HepG2 (cell line): Measurements from ENCODE around the gene C6orf132. TPM values are rescaled to one million over a fixed set of nuclear protein-coding genes. Genes with fewer than 3 reads are reported as not detected.

Experiments
- ATAC-seq: fragments of 200-7000 bp; cut with Tn5 transposase; 3 replicates; pipeline ENCODE4 v1.9.1; 2020; ENCODE audit warnings: mild to moderate bottlenecking, moderate library complexity
- BruUV-seq: library from RNA; stranded (reverse); fragments of 400-500 nt; replicated peaks from 2 replicates; lab custom pipeline; 2021; lab: Mats Ljungman, UMichigan
- CTCF ChIA-PET: fragments of 300-600 bp; formaldehyde crosslinking; extraction: SDS; loops from one replicate; lab custom pipeline; 2021; ENCODE audit warnings: low total read pairs, inconsistent platforms, low intra/inter-chr PET ratio; lab: Yijun Ruan, JAX
- POLR2A ChIA-PET: fragments of 350-600 bp; sonication (Branson Sonifier 250); formaldehyde crosslinking; loops from one replicate; lab custom pipeline; 2020; ENCODE audit warnings: antibody characterized with exemption, inconsistent platforms; lab: Yijun Ruan, JAX
- DNase-seq: peaks from one replicate; pipeline ENCODE4 v3.0.0-alpha.2; 2015; ENCODE audit warnings: low spot score
- FAIRE-seq: peaks from 3 replicates; lab custom pipeline; 2011; peaks lifted over from hg19 to GRCh38; lab: Jason Lieb, UNC
- H2AFZ ChIP-seq: one replicate; pipeline ENCODE4 v1.6.1; 2011; ENCODE audit warnings: low read length, inconsistent platforms
- H3K27ac ChIP-seq: fragments of 300-600 bp; 3 replicates; pipeline ENCODE4 v1.8.0; 2011; ENCODE audit warnings: mixed run types, mild to moderate bottlenecking, mixed read lengths, low read length, inconsistent platforms; ENCODE audit not compliant: insufficient read depth; ENCODE audit errors: extremely low read length
- H3K27me3 ChIP-seq, 2 experiments: fragments of 200-600 bp in 1 of 2; 2 replicates in 1 of 2; 3 replicates in 1 of 2; pipeline versions ENCODE4 v1.6.0 to v1.8.0; 2011; ENCODE audit warnings: low read length in 2 of 2, mild to moderate bottlenecking in 2 of 2, moderate library complexity in 2 of 2, inconsistent platforms in 1 of 2; ENCODE audit not compliant: insufficient read depth in 2 of 2, control insufficient read depth in 1 of 2
- H3K36me3 ChIP-seq, 2 experiments: fragments of 200-600 bp in 1 of 2; replicated peaks in 1 of 2; 2 replicates in 1 of 2; 3 replicates in 1 of 2; pipeline versions ENCODE4 v1.5.1 to v1.8.0; 2011; ENCODE audit warnings: low read length in 2 of 2, inconsistent platforms in 1 of 2; ENCODE audit not compliant: insufficient read depth in 2 of 2, control insufficient read depth in 1 of 2
- H3K4me1 ChIP-seq: 2 replicates; pipeline ENCODE4 v1.5.1; 2012; ENCODE audit warnings: low read length, inconsistent platforms; ENCODE audit not compliant: insufficient read depth
- H3K4me2 ChIP-seq: 2 replicates; pipeline ENCODE4 v1.6.0; 2011; ENCODE audit warnings: low read depth, low read length, inconsistent platforms
- H3K4me3 ChIP-seq, 3 experiments: fragments of 200-600 bp in 1 of 3; sonication (generic), shearing (Covaris generic) in 1 of 3; replicated peaks in 1 of 3; 2 replicates each; pipeline ENCODE4 v1.5.1; 2011 to 2016; ENCODE audit warnings: low read length in 3 of 3, inconsistent platforms in 2 of 3, low read depth in 2 of 3, mild to moderate bottlenecking in 2 of 3, control low read depth in 1 of 3, mixed read lengths in 1 of 3; ENCODE audit not compliant: insufficient read depth in 1 of 3
- H3K79me2 ChIP-seq: one replicate; pipeline ENCODE4 v1.6.1; 2011; ENCODE audit warnings: low read length, inconsistent platforms; ENCODE audit not compliant: insufficient read depth
- H3K9ac ChIP-seq: 2 replicates; pipeline ENCODE4 v1.6.0; 2011; ENCODE audit warnings: mild to moderate bottlenecking, low read depth, low read length, inconsistent platforms; ENCODE audit not compliant: insufficient read depth
- H3K9me3 ChIP-seq: 2 replicates; pipeline ENCODE4 v1.5.1; 2012; ENCODE audit warnings: mild to moderate bottlenecking, low read length
- H4K20me1 ChIP-seq: 2 replicates; pipeline ENCODE4 v1.6.0; 2011; ENCODE audit warnings: inconsistent platforms, mild to moderate bottlenecking, low read length, moderate library complexity; ENCODE audit not compliant: insufficient read depth
- AGO2 ChIP-seq: fragments of 200-400 bp; formaldehyde crosslinking; optimal IDR thresholded peaks from 2 replicates; pipeline ENCODE3; 2017; ENCODE audit warnings: mild to moderate bottlenecking, low read depth, low read length, moderate library complexity
- ARNTL ChIP-seq: sonication (generic); formaldehyde crosslinking; IDR thresholded peaks from 2 replicates; pipeline ENCODE4 v1.4.0; 2020; ENCODE audit warnings: mild to moderate bottlenecking, missing genetic modification reagents
- KLF11 ChIP-seq: IDR thresholded peaks from 2 replicates; pipeline ENCODE4 v1.6.1; 2016; ENCODE audit warnings: missing compliant biosample characterization
- MED8 ChIP-seq: sonication (generic); formaldehyde crosslinking; IDR thresholded peaks from 2 replicates; pipeline ENCODE4 v1.8.1; 2023; ENCODE audit warnings: mild to moderate bottlenecking, missing genetic modification reagents; ENCODE audit not compliant: insufficient replicate concordance
- NAIF1 ChIP-seq: sonication (generic); formaldehyde crosslinking; IDR thresholded peaks from 2 replicates; pipeline ENCODE4 v1.5.0; 2020; ENCODE audit warnings: mild to moderate bottlenecking, missing genetic modification reagents, borderline replicate concordance
- SKI ChIP-seq: fragments of 450-650 bp; IDR thresholded peaks from one replicate; pipeline ENCODE4 v1.6.1; 2018; ENCODE audit warnings: mild to moderate bottlenecking; ENCODE audit not compliant: partially characterized antibody
- SNAI1 ChIP-seq: sonication (generic); formaldehyde crosslinking; IDR thresholded peaks from 2 replicates; pipeline ENCODE4 v1.5.0; 2020; ENCODE audit warnings: mild to moderate bottlenecking, missing genetic modification reagents, borderline replicate concordance
- SNAPC5 ChIP-seq: sonication (generic); formaldehyde crosslinking; IDR thresholded peaks from 2 replicates; pipeline ENCODE4 v1.8.1; 2023; ENCODE audit warnings: mild to moderate bottlenecking, missing genetic modification reagents, borderline replicate concordance
- SRSF9 ChIP-seq: fragments of 200-400 bp; formaldehyde crosslinking; IDR thresholded peaks from 2 replicates; pipeline ENCODE4 v1.6.1; 2018; ENCODE audit warnings: borderline replicate concordance, mild to moderate bottlenecking, low read depth, low read length; ENCODE audit not compliant: insufficient read depth, poor library complexity, severe bottlenecking
- TRIM22 ChIP-seq: fragments of 450-650 bp; IDR thresholded peaks from 2 replicates; pipeline ENCODE4 v1.6.1; 2017
- ZFP37 ChIP-seq: sonication (generic); formaldehyde crosslinking; IDR thresholded peaks from 2 replicates; pipeline ENCODE4 v1.4.0; 2020; ENCODE audit warnings: missing genetic modification reagents, borderline replicate concordance
- ZNF121 ChIP-seq: sonication (generic); formaldehyde crosslinking; IDR thresholded peaks from 2 replicates; pipeline ENCODE4 v1.5.0; 2020; ENCODE audit warnings: mild to moderate bottlenecking, missing genetic modification reagents
- ZNF205 ChIP-seq: IDR thresholded peaks from 2 replicates; pipeline ENCODE4 v1.6.1; 2018; ENCODE audit warnings: missing biosample characterization, missing genetic modification reagents
- ZNF282 ChIP-seq: fragments of 450-650 bp; IDR thresholded peaks from 2 replicates; pipeline ENCODE4 v1.6.1; 2018; ENCODE audit not compliant: partially characterized antibody
- ZNF569 ChIP-seq: sonication (generic); formaldehyde crosslinking; IDR thresholded peaks from 2 replicates; pipeline ENCODE4 v1.5.0; 2020; ENCODE audit warnings: mild to moderate bottlenecking, missing genetic modification reagents, moderate library complexity, borderline replicate concordance
- ZSCAN5A ChIP-seq: sonication (generic); formaldehyde crosslinking; IDR thresholded peaks from 2 replicates; pipeline ENCODE4 v1.8.0; 2022; ENCODE audit warnings: mild to moderate bottlenecking, missing genetic modification reagents, borderline replicate concordance
- ZSCAN9 ChIP-seq: IDR thresholded peaks from 2 replicates; pipeline ENCODE4 v1.6.1; 2016; ENCODE audit warnings: borderline replicate concordance
- WGBS: methylation state at CpG from one replicate; pipeline ENCODE4 v1.1.6; 2017; ENCODE audit warnings: low lambda C conversion rate; 5-methylcytosine and 5-hydroxymethylcytosine counted together
- in situ Hi-C: cut with HindIII; loops from 2 replicates; pipeline ENCODE4 v1.10.0; 2017; ENCODE audit warnings: low pct_unique_long_range_greater_than_20kb; ENCODE audit not compliant: extremely low pct_ligation_motif_present
- intact Hi-C: fragments of 100-400 bp; cut with micrococcal nuclease; formaldehyde crosslinking; loops from one replicate; pipeline ENCODE4 v1.10.0; 2022; ENCODE audit not compliant: unreplicated experiment
- polyA plus RNA-seq, 8 experiments: library from polyadenylated mRNA; depleted of rRNA in 3 of 8; stranded (reverse) in 7 of 8; unstranded in 1 of 8; fragments of >200 nt; fragmentation: Illumina TruSeq in 4 of 8; extraction: Trizol in 4 of 8; gene quantifications; 2 replicates each; pipeline versions ENCODE4 v1.2.1 to v1.2.3, GENCODE V29; 2011 to 2016; ENCODE audit warnings: low read depth in 4 of 8, missing spikeins in 1 of 8, mixed read lengths in 1 of 8; ENCODE audit not compliant: insufficient read depth in 1 of 8
- total RNA-seq, 5 experiments: library from RNA; depleted of rRNA; stranded (reverse); fragments of >200 nt; fragmentation: Illumina TruSeq; extraction: Trizol; gene quantifications; 2 replicates each; pipeline ENCODE4 v1.2.3, GENCODE V29; 2016; ENCODE audit warnings: low read depth in 1 of 5

The C6orf132 gene
- total and polyA plus RNA-seq, 2 of the 13 experiments (the other 11 are each of a cell fraction or from before 2014, with no cell fraction given), result 0.78 to 3.0 TPM

- no peak overlapping the region for H3K27ac ChIP-seq
- no peaks in the 10 kb centered on the region for H3K9me3 ChIP-seq
- no peak overlapping the region for H3K9ac ChIP-seq
- WGBS, result 94% methylated on average over 9 of the region's 17 CpGs
- DNase-seq, result no peak
- in situ Hi-C loops, result no loop called here
- no peak overlapping the region for H3K4me3 ChIP-seq
- no peaks in the 10 kb centered on the region for H3K36me3 ChIP-seq
- H3K27me3 ChIP-seq, result no peaks in the 10 kb centered on the region
- H4K20me1 ChIP-seq, result no peaks in the 10 kb centered on the region
- no TSS peak for BruUV-seq
- H3K79me2 ChIP-seq, result no peaks in the 10 kb centered on the region
- intact Hi-C loops, result no loop called here
- no peak overlapping the region for H3K4me2 ChIP-seq
- POLR2A ChIA-PET, result interaction anchor here (1.5 to 2.2 kb wide), 2 partner anchors 32 to 37 kb away, joined by 3 to 15 read pairs; partner anchors contain the start of gene C6orf132
- peaks cover 68% of the 10 kb centered on the region for H3K4me1 ChIP-seq
- no peak for FAIRE-seq
- TF ChIP-seq MED8, result peak; percentile 12
- TF ChIP-seq ZNF282, result no peak
- peak; percentile 14 for TF ChIP-seq AGO2
- CTCF ChIA-PET, result interaction anchor here (0.8 to 1.0 kb wide), 2 partner anchors 8 to 61 kb away, joined by 3 read pairs; no protein-coding TSS in a partner anchor
- no peak overlapping the region for H2AFZ ChIP-seq
- peak; percentile 6; the same call in 2 of the 3 replicates for ATAC-seq
Measured at GRCh38 chr6:42105156-42105648, 37.2 kb downstream of the C6orf132 start.

DNA sequence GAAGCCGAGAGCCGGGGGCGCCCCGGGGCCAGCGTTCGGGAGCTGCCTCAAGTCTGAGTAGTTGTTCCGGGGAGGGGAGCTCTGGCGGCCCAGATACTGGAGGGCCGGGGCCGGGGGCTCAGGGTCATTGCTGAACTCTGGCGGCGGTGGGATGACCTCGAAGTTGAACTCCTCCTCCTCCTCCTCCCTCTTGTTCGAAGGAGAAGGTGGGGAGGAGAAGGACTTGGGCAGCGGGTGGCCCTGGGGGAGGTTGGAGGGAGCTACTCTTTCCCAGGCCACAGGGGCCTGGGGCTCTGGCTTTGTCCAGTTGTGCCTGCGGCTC lies 37.7 kb downstream of the C6orf132 start:
- ATAC-seq, result no peak
- no peak overlapping the region for H2AFZ ChIP-seq
- TF ChIP-seq ZNF569 (CRISPR knock-in tag) (no peak), SRSF9 (no peak), SKI (no peak), ZFP37 (no peak), NAIF1 (CRISPR knock-in tag) (no peak), SNAI1 (no peak), ARNTL (no peak), SNAPC5 (CRISPR knock-in tag) (no peak), TRIM22 (no peak), ZSCAN9 (CRISPR knock-in tag) (no peak), ZNF205 (CRISPR knock-in tag) (no peak), KLF11 (CRISPR knock-in tag) (no peak), ZSCAN5A (CRISPR knock-in tag) (no peak), ZNF121 (no peak)

More for the DNA sequence above, 37.7 kb downstream of the C6orf132 start:
- H3K4me1 ChIP-seq, result peaks cover 72% of the 10 kb centered on the region
- CTCF ChIA-PET, result interaction anchor here (0.8 to 1.5 kb wide), 3 partner anchors 9 to 62 kb away, joined by 3 to 5 read pairs (median 3); no protein-coding TSS in a partner anchor
- H3K27me3 ChIP-seq, result no peaks in the 10 kb centered on the region
- H3K27ac ChIP-seq, result no peak overlapping the region
- H4K20me1 ChIP-seq, result no peaks in the 10 kb centered on the region
- in situ Hi-C loops (no loop called here), intact Hi-C loops (no loop called here)
- H3K9me3 ChIP-seq, result no peaks in the 10 kb centered on the region
- H3K4me2 ChIP-seq, result no peak overlapping the region
- no peak for DNase-seq
- H3K79me2 ChIP-seq, result no peaks in the 10 kb centered on the region
- H3K36me3 ChIP-seq, result no peaks in the 10 kb centered on the region
- H3K4me3 ChIP-seq, result no peak overlapping the region
- 86% methylated on average over 15 of the region's 16 CpGs for WGBS
- POLR2A ChIA-PET, result interaction anchor here (1.3 to 2.2 kb wide), 3 partner anchors 9 to 38 kb away, joined by 3 to 15 read pairs (median 9); partner anchors contain the start of gene C6orf132
- no TSS peak for BruUV-seq
- no peak overlapping the region for H3K9ac ChIP-seq
- FAIRE-seq, result no peak
